HK-2 (cell line): ENCODE measurements around the gene NFIA.

Experiments
- DNase-seq: peaks from one replicate; pipeline ENCODE4 v3.0.0-alpha.2; 2018; ENCODE audit not compliant: unreplicated experiment

The NFIA gene

DNA sequence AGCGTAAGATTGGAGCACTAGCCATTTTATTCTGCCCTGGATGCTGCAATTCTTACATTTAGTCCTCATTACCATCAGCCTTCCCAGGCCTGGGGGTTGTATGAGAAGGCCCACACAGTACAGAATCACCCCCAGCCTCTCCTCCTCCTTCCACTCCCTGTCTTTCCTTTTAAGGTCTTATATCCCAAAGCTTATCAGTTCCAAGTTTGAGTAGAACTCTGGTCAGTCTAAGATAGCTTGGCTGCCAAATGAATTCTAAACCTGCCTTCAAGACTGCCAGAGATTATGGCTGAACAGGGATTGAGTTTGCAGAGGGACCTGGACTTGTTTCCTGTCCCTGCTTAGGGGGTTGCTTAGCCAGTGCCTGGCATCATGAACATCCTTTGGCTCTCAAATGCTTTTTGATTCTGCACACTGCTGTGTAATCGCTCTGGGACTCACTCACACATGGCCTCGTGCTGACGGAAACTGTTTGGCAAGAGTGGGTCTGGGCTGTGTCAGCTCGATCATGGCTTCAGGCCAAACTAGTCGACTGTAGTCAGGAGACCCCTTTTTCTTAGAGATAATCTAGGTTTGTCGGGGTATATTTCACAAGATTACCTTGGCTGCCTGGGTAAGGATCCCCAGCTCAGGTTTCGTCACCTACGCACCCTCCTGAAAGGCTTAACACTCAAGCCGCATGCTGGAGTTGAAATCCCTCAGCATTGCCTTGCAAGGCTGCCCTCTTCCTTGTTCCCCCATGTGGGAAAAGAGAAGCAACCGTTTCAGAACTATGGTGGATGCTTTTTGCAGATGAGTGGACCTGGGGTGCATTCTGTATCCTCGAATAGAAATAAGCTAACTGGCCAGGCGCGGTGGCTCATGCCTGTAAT is 252.6 kb downstream of the NFIA start:
- DNase-seq, result no peak

DNA sequence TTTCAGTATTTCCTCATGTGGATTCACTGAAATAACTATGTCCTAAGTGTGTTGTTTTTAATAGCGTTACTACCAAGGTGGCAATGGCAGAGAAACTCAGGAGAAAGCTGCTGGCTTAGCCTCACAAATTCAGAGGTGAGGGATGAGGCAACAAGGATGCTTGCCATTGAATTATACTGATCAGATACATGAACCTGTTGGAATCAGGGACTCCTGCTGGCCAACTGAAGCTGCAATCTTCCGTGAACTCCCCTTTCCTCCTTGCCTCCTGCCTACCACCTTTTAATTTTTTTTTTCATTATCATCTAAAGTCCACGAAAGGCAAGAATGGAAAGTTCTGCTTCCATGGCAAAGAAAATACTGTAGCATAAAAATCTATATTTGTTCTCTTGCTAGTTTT is 254.7 kb downstream of the NFIA start:
- no peak for DNase-seq

- DNase-seq, result no peak
Measured at GRCh38 chr1:61337441-61337951, 255.1 kb downstream of the NFIA start.

DNA sequence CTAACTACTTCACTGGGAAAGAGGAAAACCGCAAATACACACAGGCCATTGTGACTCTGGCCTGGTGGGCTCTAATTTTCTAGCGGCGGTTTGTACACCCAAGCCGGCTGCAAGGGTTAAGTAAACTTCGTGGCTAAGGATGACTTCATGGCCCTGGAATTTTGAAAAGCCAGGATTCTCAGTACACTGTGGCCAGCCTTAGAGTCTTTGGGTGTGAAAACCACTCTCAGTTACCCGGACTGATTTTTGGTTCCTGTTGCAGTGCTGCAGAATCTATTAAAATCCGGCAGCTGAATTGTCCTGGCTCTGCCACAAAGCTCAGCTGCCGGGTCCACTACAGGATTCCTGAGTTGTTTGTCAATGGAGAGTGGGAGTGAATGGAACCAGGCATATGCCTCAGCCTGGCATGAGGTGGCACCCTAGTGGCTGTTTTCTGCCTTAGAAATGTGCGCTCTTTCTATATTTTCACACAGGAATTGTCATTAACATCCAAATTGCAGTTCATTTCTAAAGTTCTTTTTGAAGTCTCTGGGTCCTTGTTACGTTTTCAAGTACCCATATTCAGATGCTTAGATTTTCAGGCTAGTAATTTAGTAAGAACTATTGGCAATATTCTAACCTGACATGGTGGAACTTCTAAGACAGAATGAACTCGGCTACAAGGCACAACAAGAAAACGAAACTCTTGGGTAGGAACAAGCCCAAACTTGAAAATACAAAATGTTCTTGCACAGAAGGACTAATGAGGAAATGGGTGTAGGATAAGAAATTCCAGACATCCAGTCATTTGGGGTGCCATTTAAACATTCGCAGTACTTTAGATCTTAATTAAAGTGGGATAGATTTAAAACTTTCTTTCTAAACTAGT is 255.9 kb downstream of the NFIA start:
- peak; percentile 80 for DNase-seq

DNA sequence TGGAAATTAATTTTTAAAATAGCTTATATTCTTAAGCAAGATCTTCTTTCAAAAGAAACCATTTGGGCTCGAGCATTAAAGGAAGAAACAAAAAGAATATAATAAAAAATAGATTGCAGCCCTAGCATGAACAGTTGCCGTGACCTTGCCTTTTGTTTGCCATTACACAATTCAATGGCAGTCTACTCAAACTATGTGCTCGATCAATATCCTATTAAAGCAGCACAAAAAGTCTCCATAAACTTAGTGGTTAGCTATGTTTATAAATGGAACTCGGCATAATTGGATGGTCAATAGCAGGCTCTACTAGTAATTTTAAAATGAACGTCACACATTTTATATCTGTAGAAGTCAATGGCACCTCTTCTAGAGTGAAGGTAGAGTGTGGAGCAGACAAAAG is 256.5 kb downstream of the NFIA start:
- DNase-seq, result no peak

- no peak for DNase-seq
Measured at GRCh38 chr1:61341426-61341825, 259.1 kb downstream of the NFIA start.

GRCh38 chr1:61343734-61344420 is 261.5 kb downstream of the NFIA start:
- no peak for DNase-seq

DNA sequence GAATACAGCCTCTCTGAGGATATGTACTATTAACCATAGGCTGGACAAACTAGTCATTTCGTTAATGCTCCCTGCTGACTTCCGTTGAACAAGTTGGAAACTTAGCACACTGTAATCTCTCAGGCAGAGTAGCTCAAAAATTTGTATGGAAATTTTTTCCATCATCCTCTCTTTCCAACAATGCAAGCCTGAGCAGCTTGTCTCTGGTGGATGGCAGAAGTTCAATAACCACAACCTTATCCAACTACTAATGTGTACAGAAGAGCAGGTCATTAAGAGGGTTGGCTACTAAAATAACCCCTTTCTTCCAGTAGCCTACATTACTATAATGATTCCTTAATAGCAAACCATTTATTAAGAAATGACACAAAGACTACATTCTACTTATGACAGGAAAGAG is 262.3 kb downstream of the NFIA start:
- no peak for DNase-seq

- DNase-seq, result no peak
Measured at GRCh38 chr1:61348025-61348665, 265.8 kb downstream of the NFIA start.

DNA sequence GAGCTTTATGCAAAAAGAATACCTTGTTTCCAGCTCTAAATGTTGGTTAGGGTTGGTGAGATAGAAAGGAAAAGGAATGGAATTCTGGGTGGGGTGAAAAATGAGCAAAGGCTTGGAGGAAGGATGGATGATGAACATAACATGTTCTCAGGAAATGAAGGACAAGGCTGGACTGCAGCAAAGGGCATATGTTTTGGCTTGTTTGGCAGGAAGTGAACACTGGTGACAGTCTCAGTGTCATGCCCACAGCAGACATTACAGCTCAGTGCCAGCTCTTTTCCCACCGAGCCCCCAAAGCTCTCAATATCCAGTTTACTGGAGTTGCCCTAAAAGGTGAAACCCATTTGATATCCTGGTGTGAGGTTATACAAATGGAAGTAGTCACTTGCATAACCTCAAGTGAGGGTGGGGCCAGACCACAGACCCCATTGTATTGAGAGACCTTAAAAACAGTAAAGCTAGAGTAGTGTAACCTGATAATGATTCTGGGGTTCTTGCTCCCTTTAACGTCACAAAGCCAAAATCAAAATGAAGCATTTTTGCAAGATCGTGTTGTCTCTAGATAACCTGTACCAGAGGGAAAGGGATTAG is 270.6 kb downstream of the NFIA start:
- DNase-seq, result no peak

- DNase-seq, result no peak
Measured at GRCh38 chr1:61353797-61354406, 271.5 kb downstream of the NFIA start.

GRCh38 chr1:61356016-61356415 is 273.7 kb downstream of the NFIA start:
- no peak for DNase-seq

DNA sequence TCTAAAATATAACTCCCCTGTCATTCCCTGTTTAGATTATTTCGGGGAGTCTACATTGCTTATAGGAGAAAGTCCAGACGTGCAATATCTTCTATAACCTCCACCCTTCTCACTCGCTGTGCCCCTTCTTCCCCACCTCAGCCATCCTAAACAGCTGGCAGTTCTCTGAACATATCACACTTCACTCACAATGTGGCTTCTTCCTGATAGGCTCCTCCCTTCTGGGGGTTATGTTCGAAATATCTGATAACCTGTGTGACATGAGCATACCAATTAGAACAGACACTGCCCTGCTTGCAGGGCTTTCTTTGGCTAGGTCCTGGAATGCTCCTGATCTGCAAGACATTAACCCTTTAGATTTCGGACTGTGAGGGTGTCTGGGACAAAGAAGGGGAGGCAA is 274.6 kb downstream of the NFIA start:
- no peak for DNase-seq

DNA sequence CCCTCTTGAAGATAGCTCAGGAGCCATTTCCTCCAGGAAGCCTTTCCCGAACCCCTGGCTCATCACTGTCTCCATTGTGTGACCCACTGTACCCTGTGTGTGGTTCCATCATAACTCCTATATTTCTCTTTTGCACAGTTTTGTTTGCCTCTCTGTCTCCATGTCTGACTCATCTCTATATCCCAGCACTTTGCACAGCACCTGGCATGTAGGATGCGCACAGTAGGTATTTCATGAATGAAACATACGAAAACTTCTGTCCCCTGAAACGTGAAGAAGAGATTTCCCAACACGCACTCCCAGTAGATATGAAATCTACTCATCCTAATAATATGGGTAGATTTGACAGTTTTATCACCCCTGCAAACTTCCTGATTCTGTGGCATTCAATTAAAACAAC is 275.2 kb downstream of the NFIA start:
- no peak for DNase-seq

DNA sequence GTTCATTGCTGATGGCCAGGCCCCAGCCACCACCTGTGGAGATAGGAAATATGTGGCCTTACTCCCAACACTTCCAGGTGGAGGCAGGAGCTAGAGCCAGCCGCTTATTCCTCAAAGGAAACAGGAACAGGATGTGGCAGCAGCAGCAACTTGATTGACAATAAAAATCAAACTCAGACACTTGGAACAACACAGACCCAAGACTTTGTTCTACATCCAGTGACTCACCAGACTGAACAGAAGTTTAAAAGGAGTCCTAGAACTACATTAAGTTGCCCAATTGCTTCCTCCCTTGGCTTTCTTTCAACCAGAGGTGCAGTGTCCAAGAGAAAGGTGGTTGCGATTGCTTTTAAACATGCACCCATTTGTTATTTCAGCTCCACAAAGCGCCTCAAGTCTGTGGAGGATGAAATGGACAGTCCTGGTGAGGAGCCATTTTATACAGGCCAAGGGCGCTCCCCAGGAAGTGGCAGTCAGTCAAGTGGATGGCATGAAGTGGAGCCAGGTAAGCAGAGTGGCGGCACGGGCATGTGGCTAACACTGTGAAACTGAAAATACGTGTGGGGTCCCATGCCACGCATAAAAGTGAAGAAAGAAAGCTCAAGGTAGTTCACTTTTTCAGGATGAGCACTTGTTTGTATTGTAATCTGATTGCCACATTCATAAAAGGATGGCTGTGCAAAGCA is 276.6 kb downstream of the NFIA start:
- DNase-seq, result no peak

GRCh38 chr1:61361931-61362330 is 279.6 kb downstream of the NFIA start:
- DNase-seq, result no peak

- DNase-seq, result no peak
Measured at GRCh38 chr1:61362351-61362750, 280.0 kb downstream of the NFIA start.

DNA sequence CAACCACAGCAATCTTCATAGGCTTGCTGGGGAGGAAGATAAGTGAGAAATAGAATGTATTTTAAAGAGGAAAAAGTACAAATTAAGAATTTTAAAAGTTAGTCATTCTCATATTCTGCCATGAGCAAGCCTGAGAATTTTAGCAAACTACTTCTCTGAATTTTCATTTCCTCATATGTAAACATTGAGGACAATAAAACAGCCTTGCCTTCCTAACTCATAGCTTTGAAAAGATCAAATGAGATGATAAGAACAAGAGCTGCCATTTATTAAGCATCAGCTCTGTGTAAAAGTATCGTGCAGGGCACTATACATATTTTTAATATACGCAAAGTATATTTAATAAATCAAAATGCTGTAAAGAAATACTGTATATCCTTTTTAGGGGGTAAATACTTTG is 286.0 kb downstream of the NFIA start:
- DNase-seq, result no peak

DNA sequence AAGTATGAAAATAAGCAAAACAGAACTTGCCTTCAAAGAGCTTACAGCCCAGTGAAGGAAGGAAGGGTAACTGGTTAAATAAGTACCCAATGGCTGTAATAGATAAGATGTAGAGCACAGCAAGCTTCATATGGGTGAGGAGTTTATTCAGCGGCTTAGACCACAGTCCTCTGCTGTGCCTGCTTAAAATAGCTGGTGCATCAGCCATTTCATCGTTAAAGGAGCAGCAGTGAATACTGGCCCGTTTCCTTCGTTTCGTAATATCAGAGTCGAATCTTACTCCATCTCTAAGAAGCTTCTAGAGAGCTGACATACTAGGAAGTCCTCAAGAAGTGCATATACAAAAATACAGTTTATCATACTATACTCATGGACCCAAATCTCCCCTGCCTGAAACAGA is 286.5 kb downstream of the NFIA start:
- DNase-seq, result no peak
